A549 (cell line): ENCODE results near the gene NPW.

Experiments
- CEBPB ChIP-seq, 2 experiments: fragments of >200 bp in 1 of 2; sonication (Bioruptor Twin) in 1 of 2; formaldehyde crosslinking in 1 of 2; IDR thresholded peaks; 2 replicates each; pipeline ENCODE4 v1.6.1; 2012 to 2016
- CTCF ChIP-seq: fragments of >200 bp; sonication (Bioruptor Twin); formaldehyde crosslinking; IDR thresholded peaks from 3 replicates; pipeline ENCODE4 v1.5.1; 2016
- JUN ChIP-seq, 2 experiments: fragments of >200 bp; sonication (Bioruptor Twin); formaldehyde crosslinking; IDR thresholded peaks; 2 replicates in 1 of 2; 3 replicates in 1 of 2; pipeline ENCODE4 v1.6.1; 2016 to 2017
- POLR2A ChIP-seq: IDR thresholded peaks from 2 replicates; pipeline ENCODE4 v1.6.1; 2012; ENCODE audit warnings: mild to moderate bottlenecking, low read length
- TF ChIP-seq, protein P1 (sequence below): IDR thresholded peaks from 2 replicates; pipeline ENCODE4 v1.6.1; 2012; ENCODE audit warnings: low read depth, borderline replicate concordance

GRCh38 chr16:2003231-2003826, 16.3 kb upstream of the NPW start:
- TF ChIP-seq CEBPB (IDR thresholded peaks at IDR 0.05): no peak
- no peak for TF ChIP-seq JUN (IDR thresholded peaks at IDR 0.05)
- no peak for TF ChIP-seq POLR2A
- TF ChIP-seq CTCF: no peak
- TF ChIP-seq, protein P1, sequence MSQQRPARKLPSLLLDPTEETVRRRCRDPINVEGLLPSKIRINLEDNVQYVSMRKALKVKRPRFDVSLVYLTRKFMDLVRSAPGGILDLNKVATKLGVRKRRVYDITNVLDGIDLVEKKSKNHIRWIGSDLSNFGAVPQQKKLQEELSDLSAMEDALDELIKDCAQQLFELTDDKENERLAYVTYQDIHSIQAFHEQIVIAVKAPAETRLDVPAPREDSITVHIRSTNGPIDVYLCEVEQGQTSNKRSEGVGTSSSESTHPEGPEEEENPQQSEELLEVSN: no peak
